OCI-LY7 (cell line): Measurements from ENCODE around the gene ZNF407.

Experiments
- CTCF ChIP-seq: fragments of 200-600 bp; sonication (generic); conservative IDR thresholded peaks from 2 replicates; pipeline ENCODE4 v1.5.1; 2014; ENCODE audit warnings: mild to moderate bottlenecking, antibody characterized with exemption, low read length, moderate library complexity, mixed read lengths
- EZH2phosphoT487 ChIP-seq: fragments of 200-600 bp; sonication (generic); IDR thresholded peaks from 2 replicates; pipeline ENCODE4 v1.6.1; 2018; ENCODE audit warnings: low read depth, borderline replicate concordance, mild to moderate bottlenecking, mixed run types, antibody characterized with exemption, low read length, moderate library complexity, mixed read lengths

GRCh38 chr18:74622072-74622471 lies 24.4 kb downstream of the ZNF407 start:
- no peak for TF ChIP-seq CTCF
- TF ChIP-seq EZH2phosphoT487, result no peak
